Vagina (tissue), 2 donors: ENCODE results near the gene TTC39C. TPM values are rescaled to one million over a fixed set of nuclear protein-coding genes. Genes with fewer than 3 reads are reported as not detected.

Experiments
- DNase-seq, 2 donors: peaks; one replicate each; pipeline ENCODE4 v3.0.0-alpha.2; 2017; ENCODE audit errors: extremely low spot score in 2 of 2
- H3K27ac ChIP-seq: fragments of 200-600 bp; sonication (generic); one replicate; pipeline ENCODE4 v1.5.1; 2019
- H3K27me3 ChIP-seq: fragments of 200-600 bp; sonication (generic); one replicate; pipeline ENCODE4 v1.5.1; 2019
- H3K36me3 ChIP-seq, 2 donors: fragments of 200-600 bp; sonication (generic); one replicate each; pipeline ENCODE4 v1.5.1; 2017 to 2019
- H3K4me1 ChIP-seq: fragments of 200-600 bp; sonication (generic); one replicate; pipeline ENCODE4 v1.5.1; 2019
- H3K4me3 ChIP-seq, 2 donors: fragments of 200-600 bp; sonication (generic); 1 replicate in 1 of 2; 2 replicates in 1 of 2; pipeline ENCODE4 v1.5.1; 2016 to 2019
- H3K9me3 ChIP-seq: fragments of 200-600 bp; sonication (generic); one replicate; pipeline ENCODE4 v1.5.1; 2019
- POLR2A ChIP-seq, 2 donors: fragments of 450-650 bp; IDR thresholded peaks; one replicate each; pipeline ENCODE4 v1.6.1; 2017; ENCODE audit warnings: antibody characterized with exemption in 2 of 2, mild to moderate bottlenecking in 2 of 2, moderate library complexity in 2 of 2
- POLR2AphosphoS5 ChIP-seq, 2 donors: sonication (generic); formaldehyde crosslinking; IDR thresholded peaks; one replicate each; pipeline ENCODE4 v1.9.0; 2017; ENCODE audit warnings: antibody characterized with exemption in 2 of 2, mild to moderate bottlenecking in 2 of 2, low read depth in 1 of 2; ENCODE audit not compliant: insufficient read depth in 1 of 2
- intact Hi-C: fragments of 100-400 bp; cut with DNase I; formaldehyde crosslinking; loops from one replicate; pipeline ENCODE4 v1.15.1; 2023
- total RNA-seq: library from RNA; depleted of rRNA; stranded (reverse); fragments of >200 nt; gene quantifications from one replicate; pipeline ENCODE4 v1.2.3, GENCODE V29; 2016
- TF ChIP-seq, protein P1 (sequence below), 3 experiments: fragments of 450-650 bp in 2 of 3; fragments of 200-600 bp in 1 of 3; sonication (generic) in 1 of 3; IDR thresholded peaks; one replicate each; pipeline ENCODE4 v1.5.1; 2017 to 2019; ENCODE audit warnings: antibody characterized with exemption in 3 of 3, mild to moderate bottlenecking in 2 of 3, moderate library complexity in 2 of 3

Gene TTC39C
- total RNA-seq, 1 donor from 2014 or later: 42.5 TPM

GRCh38 chr18:24019641-24020331 is 5.2 kb downstream of the TTC39C start:
- H3K27ac ChIP-seq: no peak overlapping the region
- intact Hi-C loops: loop anchor here (10.0 kb wide), 2 partner anchors 55 to 85 kb away; no protein-coding TSS in a partner anchor
- no peaks in the 10 kb centered on the region for H3K9me3 ChIP-seq
- DNase-seq: no peak
- H3K4me3 ChIP-seq: no peak overlapping the region
- peaks cover 0 to 5% of the 10 kb centered on the region in 2 donors for H3K36me3 ChIP-seq
- TF ChIP-seq POLR2AphosphoS5 (IDR thresholded peaks at IDR 0.05; ENCODE audit: insufficient read depth in 1 of 2, low read depth in 1 of 2): no peak
- TF ChIP-seq, protein P1, sequence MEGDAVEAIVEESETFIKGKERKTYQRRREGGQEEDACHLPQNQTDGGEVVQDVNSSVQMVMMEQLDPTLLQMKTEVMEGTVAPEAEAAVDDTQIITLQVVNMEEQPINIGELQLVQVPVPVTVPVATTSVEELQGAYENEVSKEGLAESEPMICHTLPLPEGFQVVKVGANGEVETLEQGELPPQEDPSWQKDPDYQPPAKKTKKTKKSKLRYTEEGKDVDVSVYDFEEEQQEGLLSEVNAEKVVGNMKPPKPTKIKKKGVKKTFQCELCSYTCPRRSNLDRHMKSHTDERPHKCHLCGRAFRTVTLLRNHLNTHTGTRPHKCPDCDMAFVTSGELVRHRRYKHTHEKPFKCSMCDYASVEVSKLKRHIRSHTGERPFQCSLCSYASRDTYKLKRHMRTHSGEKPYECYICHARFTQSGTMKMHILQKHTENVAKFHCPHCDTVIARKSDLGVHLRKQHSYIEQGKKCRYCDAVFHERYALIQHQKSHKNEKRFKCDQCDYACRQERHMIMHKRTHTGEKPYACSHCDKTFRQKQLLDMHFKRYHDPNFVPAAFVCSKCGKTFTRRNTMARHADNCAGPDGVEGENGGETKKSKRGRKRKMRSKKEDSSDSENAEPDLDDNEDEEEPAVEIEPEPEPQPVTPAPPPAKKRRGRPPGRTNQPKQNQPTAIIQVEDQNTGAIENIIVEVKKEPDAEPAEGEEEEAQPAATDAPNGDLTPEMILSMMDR (IDR thresholded peaks at IDR 0.05): no peak
- TF ChIP-seq POLR2A (IDR thresholded peaks at IDR 0.05): no peak
- peaks cover 42% of the 10 kb centered on the region for H3K4me1 ChIP-seq
- H3K27me3 ChIP-seq: no peaks in the 10 kb centered on the region

- no peak overlapping the region for H3K4me3 ChIP-seq
- H3K9me3 ChIP-seq: no peaks in the 10 kb centered on the region
- H3K36me3 ChIP-seq: peaks cover 0 to 5% of the 10 kb centered on the region in 2 donors
- H3K27ac ChIP-seq: no peak overlapping the region
- no peaks in the 10 kb centered on the region for H3K27me3 ChIP-seq
- no peak for DNase-seq
- intact Hi-C loops: no loop called here
- peaks cover 46% of the 10 kb centered on the region for H3K4me1 ChIP-seq
- no peak for TF ChIP-seq POLR2AphosphoS5 (IDR thresholded peaks at IDR 0.05; ENCODE audit: insufficient read depth in 1 of 2, low read depth in 1 of 2)
- TF ChIP-seq, protein P1 (IDR thresholded peaks at IDR 0.05): no peak
- TF ChIP-seq POLR2A (IDR thresholded peaks at IDR 0.05): no peak
Measured at GRCh38 chr18:24021505-24021904, 7.0 kb downstream of the TTC39C start.

DNA sequence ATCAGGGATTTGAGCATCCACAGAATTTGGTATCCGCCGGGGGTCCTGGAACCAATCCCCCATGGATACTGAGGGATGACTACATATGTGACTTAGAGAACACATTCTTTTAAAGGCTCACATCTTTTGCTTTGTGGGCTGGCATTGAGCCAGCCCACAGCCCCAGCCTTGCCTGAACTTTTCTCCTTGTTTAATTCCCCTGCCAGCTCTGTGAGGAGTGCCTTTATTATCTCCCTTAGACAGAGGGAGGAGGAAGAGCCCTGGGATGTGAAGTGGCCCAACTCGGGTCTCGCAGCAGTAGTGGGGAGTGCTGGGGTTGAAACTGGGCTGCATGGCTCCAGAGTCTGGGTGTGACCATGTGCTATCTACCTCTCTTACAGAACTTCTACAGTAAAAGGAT is 7.6 kb downstream of the TTC39C start:
- Histone ChIP-seq H3K4me1 (peaks cover 45% of the 10 kb centered on the region), H3K9me3 (no peaks in the 10 kb centered on the region), H3K27ac (no peak overlapping the region), H3K27me3 (no peaks in the 10 kb centered on the region), H3K4me3 (no peak overlapping the region), H3K36me3 (peaks cover 0 to 5% of the 10 kb centered on the region in 2 donors)
- DNase-seq: no peak
- TF ChIP-seq, protein P1 (IDR thresholded peaks at IDR 0.05): no peak
- TF ChIP-seq POLR2AphosphoS5 (IDR thresholded peaks at IDR 0.05; ENCODE audit: insufficient read depth in 1 of 2, low read depth in 1 of 2): no peak
- TF ChIP-seq POLR2A (IDR thresholded peaks at IDR 0.05): no peak
- intact Hi-C loops: no loop called here

GRCh38 chr18:24023185-24023814 is 8.7 kb downstream of the TTC39C start:
- intact Hi-C loops: no loop called here
- H3K4me3 ChIP-seq: no peak overlapping the region
- H3K27me3 ChIP-seq: no peaks in the 10 kb centered on the region
- no peaks in the 10 kb centered on the region for H3K9me3 ChIP-seq
- DNase-seq: no peak
- H3K27ac ChIP-seq: no peak overlapping the region
- peaks cover 0 to 5% of the 10 kb centered on the region in 2 donors for H3K36me3 ChIP-seq
- H3K4me1 ChIP-seq: peaks cover 49% of the 10 kb centered on the region
- no peak for TF ChIP-seq POLR2AphosphoS5 (IDR thresholded peaks at IDR 0.05; ENCODE audit: insufficient read depth in 1 of 2, low read depth in 1 of 2)
- TF ChIP-seq POLR2A (IDR thresholded peaks at IDR 0.05): no peak
- TF ChIP-seq, protein P1 (IDR thresholded peaks at IDR 0.05): no peak

DNA sequence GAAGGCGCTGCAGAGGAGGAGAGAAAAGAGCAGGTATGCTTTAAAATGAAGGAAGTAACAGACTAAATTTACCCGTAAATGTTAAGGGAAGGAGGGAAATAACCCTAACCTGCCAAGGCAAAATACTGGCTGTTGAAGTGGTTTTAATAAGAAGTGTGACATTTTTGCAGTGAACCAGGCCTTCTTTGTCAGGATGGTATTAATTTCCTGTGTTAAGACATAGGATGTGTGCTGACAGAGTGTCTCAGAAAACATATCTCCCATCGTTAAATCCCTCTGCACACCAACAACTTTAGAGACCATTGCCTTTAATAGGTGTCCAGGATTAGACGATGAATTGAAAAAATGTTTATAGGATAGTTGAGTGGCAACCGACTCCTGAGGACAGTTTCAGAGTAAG is 9.9 kb downstream of the TTC39C start:
- TF ChIP-seq POLR2A (IDR thresholded peaks at IDR 0.05) (no peak), POLR2AphosphoS5 (IDR thresholded peaks at IDR 0.05; ENCODE audit: insufficient read depth in 1 of 2, low read depth in 1 of 2) (no peak)
- TF ChIP-seq, protein P1 (IDR thresholded peaks at IDR 0.05): no peak
- Histone ChIP-seq H3K9me3 (no peaks in the 10 kb centered on the region), H3K4me3 (no peak overlapping the region), H3K36me3 (peaks cover 0 to 5% of the 10 kb centered on the region in 2 donors), H3K27me3 (no peaks in the 10 kb centered on the region), H3K27ac (no peak overlapping the region), H3K4me1 (peaks cover 49% of the 10 kb centered on the region)
- DNase-seq: no peak
- intact Hi-C loops: no loop called here
